ENCODE measurements around the gene ZNF827. TPM values are rescaled to one million over a fixed set of nuclear protein-coding genes. Genes with fewer than 3 reads are reported as not detected.
"Not testable (repeated sequence)": the region's sequence is repeated elsewhere in the genome, so short reads cannot be mapped to it uniquely, and the experiment has no call there.

ZNF827 gene
- total RNA-seq, 1 experiment from 2014 or later = 29.4 TPM

DNA sequence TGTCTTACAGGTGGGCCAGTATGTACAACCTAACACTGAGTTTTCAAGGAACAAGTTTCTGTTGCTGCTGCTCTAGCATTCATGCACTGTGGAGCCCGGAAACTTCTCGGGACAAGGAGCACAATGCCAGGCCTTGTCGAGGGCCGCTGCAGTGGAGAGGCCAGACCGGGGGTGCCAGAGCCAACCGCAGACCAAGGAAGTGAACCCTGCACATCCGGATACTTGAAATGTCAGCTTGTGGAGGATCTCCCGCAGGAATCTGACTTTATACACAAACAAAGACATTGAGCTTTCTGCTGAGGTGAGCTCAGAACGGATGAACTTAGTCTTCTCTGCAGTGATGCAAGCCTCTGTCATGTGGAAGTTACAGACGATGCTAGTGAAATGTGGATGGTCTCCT is 99.5 kb downstream of the ZNF827 start:
- Mint-ChIP-seq H3K27ac (peak overlapping the region; percentile 83 to 97 (median 95)), H3K4me1 (peaks cover 52 to 68% of the 10 kb centered on the region in 2 experiments), H3K9me3 (peaks cover 3 to 15% of the 10 kb centered on the region in 2 experiments; a peak in 4 of 5 replicates), H3K27me3 (ENCODE audit: low read depth) (no peaks in the 10 kb centered on the region), H3K4me3 (no peak overlapping the region), H3K36me3 (ENCODE audit: insufficient read depth in 1 of 3, low read depth in 3 of 3) (peaks cover 47 to 49% (median 47%) of the 10 kb centered on the region in 3 experiments)
- H3K79me2 ChIP-seq (ENCODE audit: insufficient read depth, low read length) = no peaks in the 10 kb centered on the region
- no peak overlapping the region for H3K23ac ChIP-seq (ENCODE audit: insufficient read length, low read depth, low read length)
- DNase-seq = peak; percentile 56
- H2BK15ac ChIP-seq (ENCODE audit: low read depth, low read length) = no peak overlapping the region
- H3T11ph ChIP-seq (ENCODE audit: low read length) = no peak overlapping the region
- no peak overlapping the region for H2BK120ac ChIP-seq (ENCODE audit: low read depth, low read length, poor library complexity, severe bottlenecking)
- no peak overlapping the region for H2AK5ac ChIP-seq (ENCODE audit: insufficient read length, low read length)
- TF ChIP-seq, protein P1, sequence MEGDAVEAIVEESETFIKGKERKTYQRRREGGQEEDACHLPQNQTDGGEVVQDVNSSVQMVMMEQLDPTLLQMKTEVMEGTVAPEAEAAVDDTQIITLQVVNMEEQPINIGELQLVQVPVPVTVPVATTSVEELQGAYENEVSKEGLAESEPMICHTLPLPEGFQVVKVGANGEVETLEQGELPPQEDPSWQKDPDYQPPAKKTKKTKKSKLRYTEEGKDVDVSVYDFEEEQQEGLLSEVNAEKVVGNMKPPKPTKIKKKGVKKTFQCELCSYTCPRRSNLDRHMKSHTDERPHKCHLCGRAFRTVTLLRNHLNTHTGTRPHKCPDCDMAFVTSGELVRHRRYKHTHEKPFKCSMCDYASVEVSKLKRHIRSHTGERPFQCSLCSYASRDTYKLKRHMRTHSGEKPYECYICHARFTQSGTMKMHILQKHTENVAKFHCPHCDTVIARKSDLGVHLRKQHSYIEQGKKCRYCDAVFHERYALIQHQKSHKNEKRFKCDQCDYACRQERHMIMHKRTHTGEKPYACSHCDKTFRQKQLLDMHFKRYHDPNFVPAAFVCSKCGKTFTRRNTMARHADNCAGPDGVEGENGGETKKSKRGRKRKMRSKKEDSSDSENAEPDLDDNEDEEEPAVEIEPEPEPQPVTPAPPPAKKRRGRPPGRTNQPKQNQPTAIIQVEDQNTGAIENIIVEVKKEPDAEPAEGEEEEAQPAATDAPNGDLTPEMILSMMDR (conservative IDR thresholded peaks at IDR 0.05) = no peak
- H3K18ac ChIP-seq (ENCODE audit: insufficient read length, low read depth, low read length) = no peak overlapping the region
- no peak overlapping the region for H2BK12ac ChIP-seq (ENCODE audit: insufficient read length, low read depth, low read length)
- no peaks in the 10 kb centered on the region for H3K23me2 ChIP-seq (ENCODE audit: insufficient read length, low read depth, low read length, poor library complexity, severe bottlenecking)
- peak overlapping the region; percentile 94 for H2BK20ac ChIP-seq (ENCODE audit: low read depth, low read length, poor library complexity, severe bottlenecking)
- H3K27ac ChIP-seq (ENCODE audit: insufficient read length, low read depth, low read length) = peak overlapping the region; percentile 53
- no peaks in the 10 kb centered on the region for H3K27me3 ChIP-seq (ENCODE audit: insufficient read depth, low read length)
- H2BK5ac ChIP-seq (ENCODE audit: insufficient read length, low read length) = no peak overlapping the region
- no peak overlapping the region for H2AFZ ChIP-seq (ENCODE audit: low read length)
- no peak overlapping the region for H4K91ac ChIP-seq (ENCODE audit: insufficient read length, low read depth, low read length)
- no peaks in the 10 kb centered on the region for H3K9me3 ChIP-seq (ENCODE audit: control insufficient read depth, low read depth, low read length)
- peaks cover 3% of the 10 kb centered on the region; the same call in 1 of the 2 replicates for H3K4me1 ChIP-seq (ENCODE audit: insufficient read depth, low read length)
- WGBS (ENCODE audit: extremely low coverage, insufficient read length, low lambda C conversion rate) = no CpG with 5 or more reads among the region's 10 CpGs
- no peak overlapping the region for H3K4me2 ChIP-seq (ENCODE audit: insufficient read depth, insufficient read length, low read length)
- no peak overlapping the region for H4K5ac ChIP-seq (ENCODE audit: insufficient read length, low read depth, low read length)
- H3K14ac ChIP-seq (ENCODE audit: insufficient read depth, low read length) = no peak overlapping the region
- no peak overlapping the region for H3K9ac ChIP-seq (ENCODE audit: extremely low read depth, insufficient read length, low read length)
- no peaks in the 10 kb centered on the region for H4K20me1 ChIP-seq (ENCODE audit: control insufficient read depth, insufficient read depth, insufficient read length)
- H3K79me1 ChIP-seq (ENCODE audit: insufficient read depth, low read depth, low read length, poor library complexity, severe bottlenecking) = no peaks in the 10 kb centered on the region
- no peak overlapping the region for H4K8ac ChIP-seq (replicated peaks; ENCODE audit: insufficient read length, low read depth, low read length)
- no peak overlapping the region for H3K4ac ChIP-seq (ENCODE audit: low read depth, low read length)
- no peak overlapping the region for H3K56ac ChIP-seq (ENCODE audit: insufficient read length, low read depth, low read length)

DNA sequence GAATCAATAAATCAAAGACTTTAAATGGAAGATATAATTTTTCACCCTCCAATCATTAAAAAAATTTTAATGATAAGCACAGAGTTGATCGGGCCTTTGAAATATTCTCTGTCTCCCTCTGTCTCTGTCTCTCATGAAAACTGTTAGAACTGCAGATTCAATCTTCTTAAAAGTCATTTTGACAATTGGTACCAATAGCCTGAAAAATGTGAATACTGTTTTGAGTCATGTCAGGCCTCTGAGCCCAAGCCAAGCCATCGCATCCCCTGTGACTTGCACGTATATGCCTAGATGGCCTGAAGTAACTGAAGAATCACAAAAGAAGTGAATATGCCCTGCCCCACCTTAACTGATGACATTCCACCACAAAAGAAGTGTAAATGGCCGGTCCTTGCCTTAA is 106.2 kb downstream of the ZNF827 start:
- Mint-ChIP-seq H3K4me1 (peaks cover 26 to 34% of the 10 kb centered on the region in 2 experiments), H3K9me3 (peaks cover 21 to 36% of the 10 kb centered on the region in 2 experiments), H3K36me3 (ENCODE audit: insufficient read depth in 1 of 3, low read depth in 3 of 3) (peaks cover 50 to 60% (median 59%) of the 10 kb centered on the region in 3 experiments)
- not testable (repeated sequence) for H2AK5ac ChIP-seq (ENCODE audit: insufficient read length, low read length); H3K14ac ChIP-seq (ENCODE audit: insufficient read depth, low read length); H4K5ac ChIP-seq (ENCODE audit: insufficient read length, low read depth, low read length); H3K9me3 ChIP-seq (ENCODE audit: control insufficient read depth, low read depth, low read length); H2BK120ac ChIP-seq (ENCODE audit: low read depth, low read length, poor library complexity, severe bottlenecking); H3K4me2 ChIP-seq (ENCODE audit: insufficient read depth, insufficient read length, low read length); H3K27ac Mint-ChIP-seq; H3K56ac ChIP-seq (ENCODE audit: insufficient read length, low read depth, low read length); H4K8ac ChIP-seq (replicated peaks; ENCODE audit: insufficient read length, low read depth, low read length); DNase-seq; H4K20me1 ChIP-seq (ENCODE audit: control insufficient read depth, insufficient read depth, insufficient read length); H3K4me1 ChIP-seq (ENCODE audit: insufficient read depth, low read length); H2AFZ ChIP-seq (ENCODE audit: low read length); H2BK20ac ChIP-seq (ENCODE audit: low read depth, low read length, poor library complexity, severe bottlenecking); H2BK5ac ChIP-seq (ENCODE audit: insufficient read length, low read length); H3T11ph ChIP-seq (ENCODE audit: low read length); H2BK12ac ChIP-seq (ENCODE audit: insufficient read length, low read depth, low read length); H3K18ac ChIP-seq (ENCODE audit: insufficient read length, low read depth, low read length); H3K27ac ChIP-seq (ENCODE audit: insufficient read length, low read depth, low read length); H3K23ac ChIP-seq (ENCODE audit: insufficient read length, low read depth, low read length); H3K23me2 ChIP-seq (ENCODE audit: insufficient read length, low read depth, low read length, poor library complexity, severe bottlenecking); H2BK15ac ChIP-seq (ENCODE audit: low read depth, low read length); H3K79me2 ChIP-seq (ENCODE audit: insufficient read depth, low read length); H3K79me1 ChIP-seq (ENCODE audit: insufficient read depth, low read depth, low read length, poor library complexity, severe bottlenecking); H4K91ac ChIP-seq (ENCODE audit: insufficient read length, low read depth, low read length); H3K27me3 Mint-ChIP-seq (ENCODE audit: low read depth); H3K4ac ChIP-seq (ENCODE audit: low read depth, low read length); H3K4me3 Mint-ChIP-seq; H3K9ac ChIP-seq (ENCODE audit: extremely low read depth, insufficient read length, low read length); H3K27me3 ChIP-seq (ENCODE audit: insufficient read depth, low read length)
- no CpG with 5 or more reads among the region's 4 CpGs for WGBS (ENCODE audit: extremely low coverage, insufficient read length, low lambda C conversion rate)

Measured in H9 (cell line).